GM12801 (cell line): ENCODE data around the gene INTS3.

Experiments
- TF ChIP-seq, protein P1 (sequence below): IDR thresholded peaks from one replicate; pipeline ENCODE4 v1.5.1; 2011; ENCODE audit warnings: control low read depth; ENCODE audit not compliant: insufficient read length; ENCODE audit errors: extremely low read depth

Gene INTS3

DNA sequence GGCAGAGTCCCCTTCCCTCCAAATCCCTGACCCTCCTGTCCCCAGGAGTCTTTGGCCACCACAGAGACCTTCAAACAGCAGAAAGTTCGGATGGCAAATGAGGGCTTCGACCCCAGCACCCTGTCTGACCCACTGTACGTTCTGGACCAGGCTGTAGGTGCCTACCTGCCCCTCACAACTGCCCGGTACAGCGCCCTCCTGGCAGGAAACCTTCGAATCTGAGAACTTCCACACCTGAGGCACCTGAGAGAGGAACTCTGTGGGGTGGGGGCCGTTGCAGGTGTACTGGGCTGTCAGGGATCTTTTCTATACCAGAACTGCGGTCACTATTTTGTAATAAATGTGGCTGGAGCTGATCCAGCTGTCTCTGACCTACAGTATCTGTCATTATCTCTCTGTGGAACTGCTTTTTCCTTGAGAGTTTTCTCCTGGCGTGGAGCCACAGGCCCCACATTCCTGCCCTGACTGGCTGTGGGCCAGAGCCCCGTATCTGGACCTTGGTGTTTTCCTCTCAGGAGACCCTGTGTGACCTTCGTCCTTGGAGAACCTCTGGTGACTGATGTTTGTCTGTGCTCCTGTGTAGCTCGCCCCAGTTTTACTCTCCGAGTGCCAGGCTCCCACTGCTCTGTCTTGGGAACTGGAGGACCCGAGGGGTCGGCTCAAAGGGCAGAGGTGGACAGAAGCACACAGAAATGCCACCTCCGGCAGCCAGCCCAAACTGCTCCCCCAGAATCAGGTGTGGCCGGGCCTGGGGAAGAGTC is 52.1 kb downstream of the INTS3 start:
- TF ChIP-seq, protein P1, sequence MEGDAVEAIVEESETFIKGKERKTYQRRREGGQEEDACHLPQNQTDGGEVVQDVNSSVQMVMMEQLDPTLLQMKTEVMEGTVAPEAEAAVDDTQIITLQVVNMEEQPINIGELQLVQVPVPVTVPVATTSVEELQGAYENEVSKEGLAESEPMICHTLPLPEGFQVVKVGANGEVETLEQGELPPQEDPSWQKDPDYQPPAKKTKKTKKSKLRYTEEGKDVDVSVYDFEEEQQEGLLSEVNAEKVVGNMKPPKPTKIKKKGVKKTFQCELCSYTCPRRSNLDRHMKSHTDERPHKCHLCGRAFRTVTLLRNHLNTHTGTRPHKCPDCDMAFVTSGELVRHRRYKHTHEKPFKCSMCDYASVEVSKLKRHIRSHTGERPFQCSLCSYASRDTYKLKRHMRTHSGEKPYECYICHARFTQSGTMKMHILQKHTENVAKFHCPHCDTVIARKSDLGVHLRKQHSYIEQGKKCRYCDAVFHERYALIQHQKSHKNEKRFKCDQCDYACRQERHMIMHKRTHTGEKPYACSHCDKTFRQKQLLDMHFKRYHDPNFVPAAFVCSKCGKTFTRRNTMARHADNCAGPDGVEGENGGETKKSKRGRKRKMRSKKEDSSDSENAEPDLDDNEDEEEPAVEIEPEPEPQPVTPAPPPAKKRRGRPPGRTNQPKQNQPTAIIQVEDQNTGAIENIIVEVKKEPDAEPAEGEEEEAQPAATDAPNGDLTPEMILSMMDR, result no peak

DNA sequence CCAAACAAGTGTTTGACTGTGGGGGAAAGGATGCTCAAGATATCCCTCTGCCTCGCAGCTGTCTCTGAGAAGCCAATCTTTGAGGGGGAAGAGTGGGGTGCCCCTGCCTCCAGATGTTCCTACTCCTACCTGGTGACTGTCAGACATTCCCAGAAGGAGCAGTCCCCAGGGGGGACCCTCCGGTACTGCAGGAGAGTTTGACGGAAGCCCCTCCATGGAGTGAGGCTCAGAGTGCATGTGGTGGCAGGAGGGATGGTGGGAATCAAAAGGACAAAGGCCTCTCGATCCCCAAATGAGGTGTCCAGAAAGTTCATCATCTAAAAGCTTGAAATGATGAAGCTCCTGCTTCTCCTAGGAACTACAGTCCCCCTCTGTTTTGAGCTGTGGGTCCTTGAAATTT is 52.7 kb downstream of the INTS3 start:
- TF ChIP-seq, protein P1, result no peak

DNA sequence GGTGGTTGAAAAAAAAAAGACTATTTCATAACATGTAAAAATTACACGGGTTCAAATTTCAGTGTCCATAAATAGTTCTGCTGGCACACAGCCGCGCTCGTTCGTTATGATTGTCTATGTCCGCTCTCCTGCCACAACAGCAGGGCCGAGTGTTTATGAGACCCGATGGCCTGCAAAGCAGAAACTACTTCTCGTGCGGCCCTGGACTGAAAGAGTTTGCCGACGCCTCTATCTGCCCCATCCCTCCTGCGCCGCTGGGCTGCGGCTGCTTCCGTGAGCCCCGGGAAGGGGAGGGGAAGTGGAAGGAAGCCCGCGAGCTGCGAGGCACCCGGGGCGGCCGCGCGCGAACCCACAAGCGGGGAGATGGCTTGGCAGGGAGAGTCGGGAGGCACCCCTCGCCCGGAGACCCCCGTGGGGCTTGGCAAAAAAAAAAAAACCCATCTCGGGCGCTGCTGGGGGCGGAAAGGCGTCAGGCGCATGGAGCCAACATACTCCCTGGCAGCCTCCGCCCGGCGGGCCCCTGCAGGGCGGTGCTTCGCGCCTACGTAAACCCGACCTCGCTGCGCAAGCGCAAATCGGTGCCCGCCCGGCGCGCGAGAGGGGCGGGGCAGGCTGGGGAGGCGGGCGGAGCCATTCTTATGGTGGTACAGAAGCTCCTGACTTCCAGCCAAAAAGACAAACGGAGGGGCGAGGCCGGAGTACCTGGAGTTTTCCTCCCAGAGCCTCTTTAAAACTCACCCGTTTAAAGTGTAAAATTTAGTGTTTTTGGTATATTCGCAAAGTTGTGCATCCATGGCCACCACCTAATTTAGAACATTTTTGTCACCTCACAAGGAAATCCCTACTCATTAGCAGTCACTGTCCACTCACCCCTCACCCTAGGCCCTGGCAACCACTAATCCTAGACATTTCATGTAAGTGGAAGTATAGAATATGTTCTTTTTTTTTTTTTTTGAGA is 55.7 kb downstream of the INTS3 start:
- TF ChIP-seq, protein P1, result no peak

DNA sequence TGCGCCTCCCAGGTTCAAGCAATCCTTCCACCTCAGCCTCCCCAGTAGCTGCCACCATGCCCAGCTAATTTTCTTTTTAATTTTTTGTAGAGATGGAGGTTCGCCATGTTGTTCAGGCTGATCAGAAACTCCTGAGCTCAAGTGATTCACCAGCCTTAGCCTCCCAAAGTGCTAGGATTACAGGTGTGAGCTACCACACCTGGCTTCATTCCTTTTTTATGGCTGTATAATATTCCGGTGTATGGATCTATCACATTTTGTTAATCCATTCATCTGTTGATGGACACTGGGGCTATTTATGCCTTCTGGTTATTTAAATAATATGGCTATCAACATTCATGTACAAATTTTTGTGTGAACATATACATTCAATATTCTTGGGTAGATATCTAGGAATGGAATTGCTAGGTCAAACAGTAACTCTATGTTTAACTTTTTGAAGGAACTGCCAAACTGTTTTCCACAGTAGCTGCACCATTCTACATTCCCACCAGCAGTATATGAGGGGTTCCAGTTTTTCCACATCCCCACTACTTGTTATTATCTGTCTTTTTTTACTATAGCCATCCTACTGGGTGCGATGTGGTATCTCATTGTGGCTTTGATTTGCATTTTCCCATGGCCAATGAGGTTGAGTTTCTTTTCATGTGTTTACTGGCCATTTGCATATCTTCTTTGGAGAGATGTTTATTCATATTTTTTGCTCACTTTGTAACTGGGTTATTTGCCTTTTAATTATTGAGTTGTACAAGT is 58.4 kb downstream of the INTS3 start:
- TF ChIP-seq, protein P1, result no peak

DNA sequence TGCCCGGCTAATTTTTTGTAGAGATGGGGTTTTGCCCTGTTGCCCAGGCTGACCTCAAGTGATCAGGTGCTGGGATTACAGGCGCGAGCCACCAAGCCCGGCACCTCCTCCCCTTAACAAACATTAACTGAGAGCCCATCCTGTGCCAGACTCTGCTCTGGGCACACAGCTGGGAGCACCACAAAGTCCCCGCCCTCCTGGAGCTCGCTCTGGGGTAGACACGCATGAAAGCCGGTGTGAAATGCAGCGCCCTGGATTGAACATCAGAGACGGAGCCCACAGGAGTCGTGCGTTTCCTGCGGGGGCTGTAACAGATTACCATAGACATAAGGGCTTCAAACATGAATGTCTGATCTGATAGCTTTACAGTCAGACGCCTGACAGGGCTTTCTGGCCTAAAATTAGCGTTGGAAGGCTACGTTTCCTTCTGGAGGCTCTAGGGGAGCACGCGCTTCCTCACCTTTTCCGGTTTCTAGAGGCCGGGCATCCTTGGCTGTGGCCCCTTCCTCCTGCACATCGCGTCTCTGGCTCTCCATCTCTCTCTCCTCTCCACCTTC is 61.7 kb downstream of the INTS3 start:
- TF ChIP-seq, protein P1, result no peak

DNA sequence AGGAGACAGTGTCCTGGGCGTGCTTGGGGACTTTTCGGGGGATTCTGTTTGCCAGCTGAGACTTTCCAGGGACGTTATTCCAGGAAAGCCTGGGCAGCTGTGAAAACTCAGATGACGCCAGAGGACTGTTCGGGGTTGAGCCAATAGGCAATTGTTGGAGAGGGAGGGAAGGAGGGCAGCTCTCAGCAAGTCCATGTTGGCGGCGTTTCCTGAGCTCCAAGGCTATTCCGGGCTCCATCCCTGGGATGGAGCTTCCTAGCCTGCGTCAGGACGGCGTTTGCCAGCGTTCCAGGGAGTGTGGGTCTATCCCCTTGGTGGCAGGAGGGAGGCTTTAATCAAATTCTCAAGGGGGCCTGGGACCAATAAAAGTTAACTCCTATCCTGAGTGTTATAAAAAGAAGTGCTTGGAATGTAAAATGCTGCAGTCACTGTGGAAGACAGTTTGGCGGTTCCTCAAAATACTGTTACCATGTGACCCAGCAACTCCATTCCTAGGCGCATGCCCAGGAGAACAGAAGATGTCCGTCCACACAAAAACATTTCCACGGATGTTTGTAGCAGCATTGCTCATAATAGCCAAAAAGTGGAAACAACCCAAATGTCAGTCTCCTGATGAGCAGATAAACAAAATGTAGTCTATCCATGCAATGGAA is 62.6 kb downstream of the INTS3 start:
- TF ChIP-seq, protein P1, result no peak
